HepG2 (cell line): ENCODE results near the gene SPSB2. TPM values are rescaled to one million over a fixed set of nuclear protein-coding genes. Genes with fewer than 3 reads are reported as not detected.

ENCODE experiments used
- AHDC1 ChIP-seq: sonication (generic); formaldehyde crosslinking; IDR thresholded peaks from 2 replicates; pipeline ENCODE4 v1.5.1; 2020; ENCODE audit warnings: mild to moderate bottlenecking, missing genetic modification reagents, borderline replicate concordance
- GPN1 ChIP-seq: sonication (generic); formaldehyde crosslinking; IDR thresholded peaks from 2 replicates; pipeline ENCODE4 v1.5.1; 2020; ENCODE audit warnings: missing genetic modification reagents, borderline replicate concordance
- HHEX ChIP-seq: IDR thresholded peaks from 2 replicates; pipeline ENCODE4 v1.6.1; 2016; ENCODE audit warnings: control low read depth
- IRF2 ChIP-seq: IDR thresholded peaks from 2 replicates; pipeline ENCODE4 v1.6.1; 2018; ENCODE audit warnings: missing genetic modification reagents, missing compliant biosample characterization
- KAT7 ChIP-seq: IDR thresholded peaks from 2 replicates; pipeline ENCODE4 v1.6.1; 2018; ENCODE audit warnings: borderline replicate concordance, missing compliant biosample characterization
- MTERF4 ChIP-seq: sonication (generic); formaldehyde crosslinking; IDR thresholded peaks from 2 replicates; pipeline ENCODE4 v1.8.0; 2023; ENCODE audit warnings: mild to moderate bottlenecking, missing genetic modification reagents
- PHF5A ChIP-seq: IDR thresholded peaks from one replicate; pipeline ENCODE4 v1.6.1; 2018; ENCODE audit warnings: low read depth, missing genetic modification reagents; ENCODE audit not compliant: unreplicated experiment
- SMAD3 ChIP-seq: sonication (generic); formaldehyde crosslinking; IDR thresholded peaks from 2 replicates; pipeline ENCODE4 v1.4.0; 2020; ENCODE audit warnings: missing genetic modification reagents
- SNAPC2 ChIP-seq: sonication (generic); formaldehyde crosslinking; IDR thresholded peaks from 2 replicates; pipeline ENCODE4 v1.8.1; 2022; ENCODE audit warnings: mild to moderate bottlenecking, missing genetic modification reagents
- SNAPC4 ChIP-seq: sonication (generic); formaldehyde crosslinking; IDR thresholded peaks from 2 replicates; pipeline ENCODE4 v1.4.0; 2020; ENCODE audit warnings: mild to moderate bottlenecking, missing genetic modification reagents
- THAP11 ChIP-seq: IDR thresholded peaks from 2 replicates; pipeline ENCODE4 v1.6.1; 2016; ENCODE audit warnings: missing biosample characterization, missing genetic modification reagents
- ZBTB21 ChIP-seq: sonication (generic); formaldehyde crosslinking; IDR thresholded peaks from 2 replicates; pipeline ENCODE4 v1.4.0; 2020; ENCODE audit warnings: missing genetic modification reagents
- ZBTB44 ChIP-seq: sonication (generic); formaldehyde crosslinking; IDR thresholded peaks from 2 replicates; pipeline ENCODE4 v1.4.0; 2020; ENCODE audit warnings: missing genetic modification reagents
- ZNF18 ChIP-seq: sonication (generic); formaldehyde crosslinking; IDR thresholded peaks from 2 replicates; pipeline ENCODE4 v1.8.0; 2022; ENCODE audit warnings: mild to moderate bottlenecking, missing genetic modification reagents; ENCODE audit not compliant: insufficient replicate concordance
- ZNF782 ChIP-seq: sonication (generic); formaldehyde crosslinking; IDR thresholded peaks from 2 replicates; pipeline ENCODE4 v1.4.0; 2020; ENCODE audit warnings: missing genetic modification reagents, mild to moderate bottlenecking, borderline replicate concordance
- polyA plus RNA-seq, 8 experiments: library from polyadenylated mRNA; depleted of rRNA in 3 of 8; stranded (reverse) in 7 of 8; unstranded in 1 of 8; fragments of >200 nt; fragmentation: Illumina TruSeq in 4 of 8; extraction: Trizol in 4 of 8; gene quantifications; 2 replicates each; pipeline versions ENCODE4 v1.2.1 to v1.2.3, GENCODE V29; 2011 to 2016; ENCODE audit warnings: low read depth in 4 of 8, missing spikeins in 1 of 8, mixed read lengths in 1 of 8; ENCODE audit not compliant: insufficient read depth in 1 of 8
- total RNA-seq, 5 experiments: library from RNA; depleted of rRNA; stranded (reverse); fragments of >200 nt; fragmentation: Illumina TruSeq; extraction: Trizol; gene quantifications; 2 replicates each; pipeline ENCODE4 v1.2.3, GENCODE V29; 2016; ENCODE audit warnings: low read depth in 1 of 5

The SPSB2 gene
- total and polyA plus RNA-seq, 2 of the 13 experiments (the other 11 are each of a cell fraction or from before 2014, with no cell fraction given), result 2.0 to 6.2 TPM

- TF ChIP-seq PHF5A (CRISPR knock-in tag), result no peak
- TF ChIP-seq ZNF782 (CRISPR knock-in tag), result 0 out of 2 replicates have a peak, but pooled peaks have one; percentile 4
- TF ChIP-seq THAP11, result no peak
- no peak for TF ChIP-seq GPN1 (CRISPR knock-in tag)
- TF ChIP-seq HHEX, result no peak
- TF ChIP-seq ZNF18 (CRISPR knock-in tag), result no peak
- no peak for TF ChIP-seq IRF2
- 0 out of 2 replicates have a peak, but pooled peaks have one; percentile 6 for TF ChIP-seq SMAD3 (CRISPR knock-in tag)
- no peak for TF ChIP-seq AHDC1 (CRISPR knock-in tag)
- no peak for TF ChIP-seq MTERF4 (CRISPR knock-in tag)
- TF ChIP-seq ZBTB44 (CRISPR knock-in tag), result no peak
- no peak for TF ChIP-seq KAT7 (CRISPR knock-in tag)
- no peak for TF ChIP-seq ZBTB21 (CRISPR knock-in tag)
- no peak for TF ChIP-seq SNAPC2 (CRISPR knock-in tag)
- TF ChIP-seq SNAPC4, result no peak
These were observed 6.1 kb downstream of the SPSB2 start (continued) for GRCh38 chr12:6866920-6867412.
